Epithelial cell of proximal tubule (primary cell): ENCODE results near the gene RAB11FIP4. TPM values are rescaled to one million over a fixed set of nuclear protein-coding genes. Genes with fewer than 3 reads are reported as not detected.

Source experiments
- DNase-seq: peaks from one replicate; pipeline ENCODE4 v3.0.0-alpha.2; 2011; ENCODE audit warnings: low read depth
- H3K4me3 ChIP-seq: 2 replicates; pipeline ENCODE4 v1.5.1; 2011; ENCODE audit warnings: low read depth, mild to moderate bottlenecking, low read length
- CTCF ChIP-seq: conservative IDR thresholded peaks from 2 replicates; pipeline ENCODE4 v1.5.1; 2012; ENCODE audit warnings: low read depth, mild to moderate bottlenecking, low read length
- total RNA-seq: library from RNA; depleted of rRNA; stranded (reverse); fragments of >200 nt; gene quantifications from 2 replicates; pipeline ENCODE4 v1.2.3, GENCODE V29; 2015

RAB11FIP4 gene
- total RNA-seq, 1 donor from 2014 or later: 15.1 TPM

GRCh38 chr17:31496097-31496496 lies 104.6 kb downstream of the RAB11FIP4 start:
- H3K4me3 ChIP-seq: no peak overlapping the region
- no peak for TF ChIP-seq CTCF
- DNase-seq: no peak

GRCh38 chr17:31496601-31497000 lies 105.1 kb downstream of the RAB11FIP4 start:
- TF ChIP-seq CTCF: no peak
- no peak overlapping the region for H3K4me3 ChIP-seq
- no peak for DNase-seq

- TF ChIP-seq CTCF: no peak
- H3K4me3 ChIP-seq: no peak overlapping the region
- DNase-seq: no peak
Measured at GRCh38 chr17:31497431-31497830, 106.0 kb downstream of the RAB11FIP4 start.

- H3K4me3 ChIP-seq: no peak overlapping the region
- DNase-seq: no peak
Measured at GRCh38 chr17:31497994-31498826, 106.7 kb downstream of the RAB11FIP4 start.

GRCh38 chr17:31499771-31500554 lies 108.5 kb downstream of the RAB11FIP4 start:
- no peak for TF ChIP-seq CTCF
- no peak overlapping the region for H3K4me3 ChIP-seq
- no peak for DNase-seq

More at GRCh38 chr17:31497994-31498826, 106.7 kb downstream of the RAB11FIP4 start:
- no peak for TF ChIP-seq CTCF

- no peak for DNase-seq
- no peak overlapping the region for H3K4me3 ChIP-seq
- TF ChIP-seq CTCF: no peak
Measured at GRCh38 chr17:31506517-31506916, 115.0 kb downstream of the RAB11FIP4 start.
